ENCODE measurements around the gene SLC17A6. TPM values are rescaled to one million over a fixed set of nuclear protein-coding genes. Genes with fewer than 3 reads are reported as not detected.

Gene SLC17A6
- total RNA-seq, 4 donors from 2014 or later, result not detected

GRCh38 chr11:22336587-22336986, 1.6 kb upstream of the SLC17A6 start:
- H3K27ac ChIP-seq, result no peak overlapping the region
- no peak for DNase-seq (ENCODE audit: low spot score in 2 of 2)
- no peaks in the 10 kb centered on the region for H3K36me3 ChIP-seq
- peaks cover 12% of the 10 kb centered on the region for H3K4me1 ChIP-seq
- peaks cover 50% of the 10 kb centered on the region for H3K27me3 ChIP-seq
- H3K9me3 ChIP-seq, result no peaks in the 10 kb centered on the region
- no peak for TF ChIP-seq POLR2AphosphoS5 (IDR thresholded peaks at IDR 0.05)
- TF ChIP-seq EP300 (IDR thresholded peaks at IDR 0.05), result no peak
- TF ChIP-seq CTCF (IDR thresholded peaks at IDR 0.05), result no peak
- TF ChIP-seq POLR2A (IDR thresholded peaks at IDR 0.05), result no peak
- no peak overlapping the region for H3K4me3 ChIP-seq

- H3K4me3 ChIP-seq, result no peak overlapping the region
- 14% methylated on average over 9 of the region's 9 CpGs for WGBS
- H3K4me1 ChIP-seq, result peaks cover 17% of the 10 kb centered on the region
- TF ChIP-seq POLR2A (IDR thresholded peaks at IDR 0.05), result no peak
- H3K27me3 ChIP-seq, result peaks cover 81% of the 10 kb centered on the region
- no peak for DNase-seq (ENCODE audit: low spot score in 2 of 2)
- H3K36me3 ChIP-seq, result no peaks in the 10 kb centered on the region
- no peak overlapping the region for H3K27ac ChIP-seq
- no peaks in the 10 kb centered on the region for H3K9me3 ChIP-seq
Observed at GRCh38 chr11:22339611-22340010, 1.4 kb downstream of the SLC17A6 start.

GRCh38 chr11:22340235-22340634, 2.1 kb downstream of the SLC17A6 start:
- 24% methylated on average over 6 of the region's 6 CpGs for WGBS
- Histone ChIP-seq H3K27me3 (peaks cover 83% of the 10 kb centered on the region), H3K4me3 (no peak overlapping the region), H3K36me3 (no peaks in the 10 kb centered on the region), H3K9me3 (no peaks in the 10 kb centered on the region), H3K4me1 (peaks cover 17% of the 10 kb centered on the region), H3K27ac (no peak overlapping the region)
- DNase-seq (ENCODE audit: low spot score in 2 of 2), result no peak
- TF ChIP-seq POLR2A (IDR thresholded peaks at IDR 0.05) (no peak), EP300 (IDR thresholded peaks at IDR 0.05) (no peak), POLR2AphosphoS5 (IDR thresholded peaks at IDR 0.05) (no peak), CTCF (IDR thresholded peaks at IDR 0.05) (no peak)

GRCh38 chr11:22340701-22341587, 2.8 kb downstream of the SLC17A6 start:
- no peaks in the 10 kb centered on the region for H3K36me3 ChIP-seq
- no peaks in the 10 kb centered on the region for H3K9me3 ChIP-seq
- peaks cover 84% of the 10 kb centered on the region for H3K27me3 ChIP-seq
- no peak for DNase-seq (ENCODE audit: low spot score in 2 of 2)
- TF ChIP-seq POLR2A (IDR thresholded peaks at IDR 0.05), result no peak
- no peak for TF ChIP-seq POLR2AphosphoS5 (IDR thresholded peaks at IDR 0.05)
- TF ChIP-seq EP300 (IDR thresholded peaks at IDR 0.05), result no peak
- TF ChIP-seq CTCF (IDR thresholded peaks at IDR 0.05), result no peak
- peaks cover 17% of the 10 kb centered on the region for H3K4me1 ChIP-seq
- WGBS, result 8% methylated on average over 30 of the region's 40 CpGs
- no peak overlapping the region for H3K27ac ChIP-seq
- no peak overlapping the region for H3K4me3 ChIP-seq

GRCh38 chr11:22341588-22341931, 3.4 kb downstream of the SLC17A6 start:
- peaks cover 84% of the 10 kb centered on the region for H3K27me3 ChIP-seq
- H3K36me3 ChIP-seq, result no peaks in the 10 kb centered on the region
- no peak overlapping the region for H3K4me3 ChIP-seq
- DNase-seq (ENCODE audit: low spot score in 2 of 2), result no peak
- 19% methylated on average over 13 of the region's 23 CpGs for WGBS
- no peaks in the 10 kb centered on the region for H3K9me3 ChIP-seq
- TF ChIP-seq EP300 (IDR thresholded peaks at IDR 0.05) (no peak), CTCF (IDR thresholded peaks at IDR 0.05) (no peak)
- H3K27ac ChIP-seq, result no peak overlapping the region
- H3K4me1 ChIP-seq, result peaks cover 17% of the 10 kb centered on the region

Data from suprapubic skin (tissue), 4 donors.